Neural cell (in vitro differentiated cells): Measurements from ENCODE around the gene WDFY1.

Source experiments
- EP300 ChIP-seq: fragments of 450-650 bp; conservative IDR thresholded peaks from 2 replicates; pipeline ENCODE4 v1.6.1; 2014; ENCODE audit warnings: antibody characterized with exemption, mild to moderate bottlenecking, moderate library complexity; ENCODE audit not compliant: poor library complexity, severe bottlenecking
- EZH2 ChIP-seq: fragments of 200-600, 300-800 bp; shearing (Covaris generic), sonication (generic); IDR thresholded peaks from 2 replicates; pipeline ENCODE4 v1.6.1; 2014; ENCODE audit warnings: antibody characterized with exemption, low read length, borderline replicate concordance, mild to moderate bottlenecking; ENCODE audit not compliant: insufficient read depth, poor library complexity, severe bottlenecking
- MXI1 ChIP-seq: fragments of 450-650 bp; conservative IDR thresholded peaks from 2 replicates; pipeline ENCODE4 v1.6.1; 2014; ENCODE audit warnings: antibody characterized with exemption, mild to moderate bottlenecking; ENCODE audit not compliant: poor library complexity, severe bottlenecking
- POLR2AphosphoS5 ChIP-seq: IDR thresholded peaks from 2 replicates; pipeline ENCODE4 v1.6.1; 2012
- RAD21 ChIP-seq: fragments of 450-650 bp; conservative IDR thresholded peaks from 2 replicates; pipeline ENCODE4 v1.6.1; 2014; ENCODE audit warnings: antibody characterized with exemption, mild to moderate bottlenecking, moderate library complexity
- SMC3 ChIP-seq: fragments of 450-650 bp; conservative IDR thresholded peaks from 2 replicates; pipeline ENCODE4 v1.6.1; 2014; ENCODE audit warnings: antibody characterized with exemption, mild to moderate bottlenecking, moderate library complexity; ENCODE audit not compliant: poor library complexity
- TAF1 ChIP-seq: IDR thresholded peaks from 2 replicates; pipeline ENCODE4 v1.6.1; 2012; ENCODE audit warnings: low read depth
- TF ChIP-seq, protein P1 (sequence below): fragments of 450-650 bp; IDR thresholded peaks from 2 replicates; pipeline ENCODE4 v1.5.1; 2014; ENCODE audit warnings: antibody characterized with exemption, mild to moderate bottlenecking, moderate library complexity; ENCODE audit not compliant: poor library complexity, severe bottlenecking
- TF ChIP-seq, protein P2 (sequence below): IDR thresholded peaks from 2 replicates; pipeline ENCODE4 v1.6.1; 2012; ENCODE audit warnings: borderline replicate concordance

DNA sequence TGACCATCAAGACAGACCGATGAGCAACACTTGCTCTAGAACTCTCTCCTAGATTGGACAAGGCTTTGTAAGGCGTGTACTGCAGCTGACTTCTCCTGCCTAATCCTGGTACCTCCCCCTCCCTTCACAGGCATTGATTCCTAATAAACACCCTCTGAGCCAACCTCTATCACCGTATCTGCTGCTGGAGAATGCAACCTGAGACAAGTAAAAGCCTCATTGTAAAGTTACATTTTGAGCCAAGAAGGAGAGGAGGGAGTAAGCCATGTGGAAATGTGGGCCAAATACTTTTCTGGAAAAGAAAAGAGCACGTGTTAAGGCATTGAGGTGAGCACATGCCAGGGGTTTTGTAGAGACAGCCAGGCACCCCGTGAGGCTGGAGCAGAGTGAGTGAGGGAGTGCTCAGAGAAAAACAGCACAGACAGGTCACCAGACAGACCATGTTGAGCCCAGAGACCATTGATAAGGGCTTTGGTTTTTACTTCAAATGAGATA, 2.6 kb upstream of the WDFY1 start:
- TF ChIP-seq, protein P1, sequence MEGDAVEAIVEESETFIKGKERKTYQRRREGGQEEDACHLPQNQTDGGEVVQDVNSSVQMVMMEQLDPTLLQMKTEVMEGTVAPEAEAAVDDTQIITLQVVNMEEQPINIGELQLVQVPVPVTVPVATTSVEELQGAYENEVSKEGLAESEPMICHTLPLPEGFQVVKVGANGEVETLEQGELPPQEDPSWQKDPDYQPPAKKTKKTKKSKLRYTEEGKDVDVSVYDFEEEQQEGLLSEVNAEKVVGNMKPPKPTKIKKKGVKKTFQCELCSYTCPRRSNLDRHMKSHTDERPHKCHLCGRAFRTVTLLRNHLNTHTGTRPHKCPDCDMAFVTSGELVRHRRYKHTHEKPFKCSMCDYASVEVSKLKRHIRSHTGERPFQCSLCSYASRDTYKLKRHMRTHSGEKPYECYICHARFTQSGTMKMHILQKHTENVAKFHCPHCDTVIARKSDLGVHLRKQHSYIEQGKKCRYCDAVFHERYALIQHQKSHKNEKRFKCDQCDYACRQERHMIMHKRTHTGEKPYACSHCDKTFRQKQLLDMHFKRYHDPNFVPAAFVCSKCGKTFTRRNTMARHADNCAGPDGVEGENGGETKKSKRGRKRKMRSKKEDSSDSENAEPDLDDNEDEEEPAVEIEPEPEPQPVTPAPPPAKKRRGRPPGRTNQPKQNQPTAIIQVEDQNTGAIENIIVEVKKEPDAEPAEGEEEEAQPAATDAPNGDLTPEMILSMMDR = no peak
- TF ChIP-seq, protein P2, sequence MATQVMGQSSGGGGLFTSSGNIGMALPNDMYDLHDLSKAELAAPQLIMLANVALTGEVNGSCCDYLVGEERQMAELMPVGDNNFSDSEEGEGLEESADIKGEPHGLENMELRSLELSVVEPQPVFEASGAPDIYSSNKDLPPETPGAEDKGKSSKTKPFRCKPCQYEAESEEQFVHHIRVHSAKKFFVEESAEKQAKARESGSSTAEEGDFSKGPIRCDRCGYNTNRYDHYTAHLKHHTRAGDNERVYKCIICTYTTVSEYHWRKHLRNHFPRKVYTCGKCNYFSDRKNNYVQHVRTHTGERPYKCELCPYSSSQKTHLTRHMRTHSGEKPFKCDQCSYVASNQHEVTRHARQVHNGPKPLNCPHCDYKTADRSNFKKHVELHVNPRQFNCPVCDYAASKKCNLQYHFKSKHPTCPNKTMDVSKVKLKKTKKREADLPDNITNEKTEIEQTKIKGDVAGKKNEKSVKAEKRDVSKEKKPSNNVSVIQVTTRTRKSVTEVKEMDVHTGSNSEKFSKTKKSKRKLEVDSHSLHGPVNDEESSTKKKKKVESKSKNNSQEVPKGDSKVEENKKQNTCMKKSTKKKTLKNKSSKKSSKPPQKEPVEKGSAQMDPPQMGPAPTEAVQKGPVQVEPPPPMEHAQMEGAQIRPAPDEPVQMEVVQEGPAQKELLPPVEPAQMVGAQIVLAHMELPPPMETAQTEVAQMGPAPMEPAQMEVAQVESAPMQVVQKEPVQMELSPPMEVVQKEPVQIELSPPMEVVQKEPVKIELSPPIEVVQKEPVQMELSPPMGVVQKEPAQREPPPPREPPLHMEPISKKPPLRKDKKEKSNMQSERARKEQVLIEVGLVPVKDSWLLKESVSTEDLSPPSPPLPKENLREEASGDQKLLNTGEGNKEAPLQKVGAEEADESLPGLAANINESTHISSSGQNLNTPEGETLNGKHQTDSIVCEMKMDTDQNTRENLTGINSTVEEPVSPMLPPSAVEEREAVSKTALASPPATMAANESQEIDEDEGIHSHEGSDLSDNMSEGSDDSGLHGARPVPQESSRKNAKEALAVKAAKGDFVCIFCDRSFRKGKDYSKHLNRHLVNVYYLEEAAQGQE = no peak
- no peak for TF ChIP-seq EP300
- no peak for TF ChIP-seq EZH2
- TF ChIP-seq TAF1 = no peak
- TF ChIP-seq SMC3 = no peak
- TF ChIP-seq MXI1 = no peak
- no peak for TF ChIP-seq POLR2AphosphoS5
- TF ChIP-seq RAD21 = no peak
